Stimulated activated CD4-positive, alpha-beta T cell treated with anti-CD3 and anti-CD28 coated beads, Interleukin-2, amount 100 ng/mL, for 4 hours (primary cell): Measurements from ENCODE around the gene EML5.

Experiments
- DNase-seq: peaks from one replicate; pipeline ENCODE4 v3.0.0-alpha.2; 2020; ENCODE audit warnings: low read depth

EML5 gene

DNA sequence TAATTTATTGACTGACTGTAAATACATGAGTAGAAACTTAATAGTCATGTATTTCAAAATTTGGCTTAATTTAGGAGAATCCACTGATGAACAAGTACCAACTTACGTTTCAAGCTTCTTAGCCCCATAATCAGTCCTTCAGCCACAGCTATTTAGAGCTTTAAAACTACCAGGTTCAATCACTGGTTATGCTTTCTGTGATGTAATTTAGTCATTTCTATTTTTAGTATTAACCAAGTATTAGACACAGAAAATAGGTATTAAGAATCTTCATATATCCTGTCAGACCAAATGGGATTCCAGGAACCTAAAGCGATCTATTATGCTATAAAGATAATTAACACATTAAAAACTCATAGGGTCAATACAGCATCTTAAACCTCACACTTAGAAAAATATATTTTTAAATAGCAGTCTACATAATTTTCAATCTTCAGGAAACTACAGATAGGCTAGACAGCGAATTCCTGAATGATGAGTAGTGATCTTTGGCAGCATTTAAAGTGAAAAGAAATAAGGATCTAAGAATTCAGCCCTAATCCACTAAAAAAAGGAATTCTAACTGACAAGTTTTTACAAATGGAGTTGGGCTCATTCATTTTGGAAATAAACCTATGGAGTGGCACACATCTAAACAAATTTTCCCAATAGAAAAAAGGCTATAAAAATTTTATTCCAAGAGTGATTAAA is 178.4 kb downstream of the EML5 start:
- no peak for DNase-seq

DNA sequence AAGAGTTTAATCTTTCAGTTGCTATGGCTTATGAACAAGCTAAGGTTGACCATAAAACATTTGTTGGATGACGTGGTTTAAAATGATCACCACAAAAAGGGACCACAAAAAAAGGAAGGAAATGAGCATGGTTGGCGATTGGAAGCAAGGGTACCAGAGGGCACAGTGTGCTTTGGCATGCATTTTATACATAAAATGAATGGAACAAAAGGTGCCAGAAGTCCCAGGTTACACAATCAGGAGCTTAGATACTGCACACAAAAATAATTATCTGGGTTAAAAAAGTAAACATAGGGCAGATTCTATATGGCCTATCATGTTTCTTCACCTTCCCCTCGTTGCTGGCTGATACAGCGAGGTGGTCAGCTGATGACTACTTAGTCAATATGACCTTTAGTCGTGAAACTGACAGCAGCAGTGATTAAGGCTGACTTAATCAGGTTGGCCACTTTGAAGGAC is 179.2 kb downstream of the EML5 start:
- no peak for DNase-seq

DNA sequence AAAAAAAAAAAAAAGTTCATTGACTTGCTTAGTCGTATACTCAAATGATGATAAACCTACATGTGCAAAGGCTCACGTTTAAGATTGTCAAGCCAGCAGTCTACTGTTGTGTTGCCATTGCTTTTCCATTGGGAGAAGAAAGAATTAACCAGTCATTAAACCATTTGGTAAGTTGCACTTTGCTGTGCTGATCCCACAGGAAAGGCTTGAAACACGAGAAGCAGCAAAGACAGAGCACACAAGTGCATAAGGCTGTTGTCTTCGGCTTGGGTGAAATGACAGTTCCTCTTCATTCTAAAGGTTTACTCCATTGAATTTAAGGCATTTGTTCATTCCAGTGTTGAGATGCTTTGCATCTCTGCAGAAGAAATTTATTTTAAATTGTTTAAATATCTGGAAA is 179.8 kb downstream of the EML5 start:
- no peak for DNase-seq

DNA sequence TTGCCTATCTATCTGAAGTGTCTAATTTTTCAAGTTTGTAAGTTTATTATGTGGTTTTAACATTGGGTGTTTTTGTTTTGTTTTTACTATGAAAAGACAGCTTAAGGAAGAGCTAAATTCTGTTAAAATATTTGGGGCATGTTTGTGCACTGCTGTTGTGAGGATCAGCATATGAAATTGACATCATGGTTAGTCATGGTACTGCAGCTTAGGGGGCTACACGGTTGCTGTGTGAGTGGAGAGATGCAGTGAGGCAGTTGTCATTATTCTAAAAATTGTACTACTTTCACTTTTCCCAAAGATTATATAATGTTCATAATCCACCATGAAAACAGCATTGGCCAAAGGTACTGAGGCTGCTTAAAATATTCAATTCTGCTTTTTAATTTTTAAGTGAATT is 180.9 kb downstream of the EML5 start:
- DNase-seq = no peak

DNA sequence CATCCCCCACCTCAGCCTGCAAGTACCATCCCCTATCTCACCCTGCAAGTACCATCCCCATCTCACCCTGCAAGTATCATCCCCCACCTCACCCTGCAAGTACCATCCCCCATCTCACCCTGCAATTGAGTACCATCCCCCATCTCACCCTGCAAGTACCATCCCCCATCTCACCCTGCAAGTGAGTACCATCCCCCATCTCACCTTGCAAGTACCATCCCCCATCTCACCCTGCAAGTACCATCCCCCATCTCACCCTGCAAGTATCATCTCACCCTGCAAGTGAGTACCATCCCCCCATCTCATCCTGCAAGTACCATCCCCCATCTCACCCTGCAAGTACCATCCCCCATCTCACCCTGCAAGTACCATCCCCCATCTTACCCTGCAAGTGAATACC is 184.9 kb downstream of the EML5 start:
- DNase-seq = no peak

DNA sequence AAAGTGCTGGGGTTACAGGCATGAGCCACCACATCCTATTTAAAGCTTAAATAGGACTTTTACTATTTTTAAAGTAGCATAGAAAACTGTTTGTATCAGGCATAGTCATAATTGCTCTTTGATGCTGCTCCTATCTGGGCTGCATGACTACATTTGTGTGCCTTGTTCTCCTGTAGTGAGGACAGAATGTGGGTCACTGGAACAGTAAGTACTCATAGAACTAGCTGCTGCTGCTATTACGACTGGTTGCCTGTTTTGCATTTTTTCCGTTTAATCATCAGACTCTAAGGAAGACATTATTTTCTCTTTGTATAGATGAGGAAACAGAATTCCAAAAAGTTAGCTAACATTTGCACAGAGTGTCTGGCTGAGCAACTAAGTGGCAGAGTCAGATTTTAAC is 187.2 kb downstream of the EML5 start:
- no peak for DNase-seq

DNA sequence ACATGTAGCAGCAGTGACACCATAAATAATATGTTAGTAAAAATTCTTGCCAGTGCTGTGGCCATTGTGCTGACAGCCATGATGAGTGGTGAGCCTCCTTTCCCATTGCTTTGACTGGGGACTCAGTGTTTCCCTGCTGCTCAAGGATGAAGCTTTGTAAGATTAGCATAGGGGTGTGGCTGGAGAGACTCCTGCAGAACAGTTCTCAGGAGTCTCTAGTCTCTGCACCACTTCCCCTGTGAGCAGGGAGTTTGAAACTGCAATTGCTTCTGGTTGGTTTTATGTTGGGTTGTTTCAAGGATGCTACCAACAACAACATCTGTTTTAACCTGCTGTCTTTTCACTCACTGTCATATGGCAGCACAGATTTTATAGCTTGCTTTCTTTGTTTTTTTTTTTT is 188.5 kb downstream of the EML5 start:
- no peak for DNase-seq

DNA sequence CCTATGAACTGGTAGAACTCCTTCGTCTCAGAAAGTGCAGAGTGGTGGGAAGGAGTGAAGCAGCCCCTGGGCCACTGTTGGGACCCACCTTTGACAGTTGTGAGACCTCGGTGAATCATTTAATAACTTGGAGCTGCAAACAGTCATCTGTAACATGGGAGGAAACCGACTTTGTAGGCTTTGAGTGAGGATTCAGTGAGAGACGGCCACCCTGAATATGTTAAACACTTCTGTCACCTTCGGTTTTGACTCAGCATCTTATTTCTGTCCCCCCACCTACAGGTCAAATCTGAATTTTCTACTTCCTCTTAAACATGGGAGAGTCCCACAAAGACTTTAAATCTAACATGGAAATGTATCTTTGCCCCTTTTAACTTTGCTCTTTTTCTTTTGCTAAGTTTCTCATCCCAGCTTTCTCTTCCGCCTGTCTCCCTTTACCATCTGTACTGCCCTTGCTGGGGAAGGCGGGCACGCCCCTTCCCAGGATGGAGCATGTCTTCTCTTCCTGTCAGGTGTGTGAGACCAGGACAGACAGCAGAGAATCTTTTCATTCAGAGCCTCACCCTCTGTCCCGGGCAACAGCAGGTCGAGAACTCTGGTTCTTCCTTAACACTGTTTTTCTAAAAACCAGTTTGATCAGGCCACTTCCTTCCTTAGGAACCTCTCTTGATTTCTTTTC is 192.9 kb downstream of the EML5 start:
- no peak for DNase-seq

DNA sequence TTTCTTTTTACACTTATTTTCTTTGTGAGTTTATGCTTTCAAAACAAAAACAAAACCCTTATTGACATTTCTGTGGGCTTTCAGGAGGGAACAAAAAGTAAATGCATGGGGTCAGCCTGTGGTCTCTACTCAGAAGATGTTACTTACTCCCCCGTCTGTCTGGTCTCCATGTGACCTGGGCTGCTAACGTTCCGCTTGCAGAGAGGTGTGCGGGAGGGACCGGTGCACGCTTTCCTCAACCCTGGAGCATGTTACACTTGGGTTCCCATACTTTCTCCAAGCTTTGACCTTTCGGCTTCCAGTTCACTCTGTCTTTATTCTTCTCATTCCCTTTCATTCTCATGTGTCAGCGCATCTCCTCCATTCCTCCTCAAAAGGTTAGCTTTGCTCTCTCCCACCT is 193.4 kb downstream of the EML5 start:
- DNase-seq = no peak

DNA sequence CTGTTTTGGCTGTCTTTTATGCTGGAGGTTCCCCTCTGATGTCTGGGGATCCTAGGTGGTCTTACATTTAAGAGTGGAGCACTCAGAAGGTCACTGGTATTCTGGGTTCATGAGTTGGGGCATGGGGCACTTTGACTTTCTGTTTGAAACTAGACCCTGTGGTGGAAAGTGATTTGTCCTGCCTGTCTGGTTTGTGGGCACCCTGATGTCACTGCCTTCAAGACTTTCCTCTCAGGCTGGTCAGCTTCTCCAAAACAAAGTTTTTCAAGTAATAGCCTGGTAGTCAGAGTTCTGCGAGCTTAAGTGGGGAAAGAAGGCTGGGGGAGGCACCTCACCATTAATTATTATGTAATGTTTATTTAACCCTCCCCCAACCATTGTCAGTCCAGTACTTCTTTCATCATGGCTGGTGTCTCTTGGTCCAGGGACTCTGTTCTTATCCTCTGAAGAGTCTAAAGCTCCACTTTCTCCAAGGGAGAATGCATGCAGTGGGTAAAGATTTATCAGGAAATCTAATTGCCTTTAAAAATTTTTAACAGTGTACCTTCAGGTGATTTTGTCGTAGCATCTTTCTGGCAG is 194.6 kb downstream of the EML5 start:
- no peak for DNase-seq

DNA sequence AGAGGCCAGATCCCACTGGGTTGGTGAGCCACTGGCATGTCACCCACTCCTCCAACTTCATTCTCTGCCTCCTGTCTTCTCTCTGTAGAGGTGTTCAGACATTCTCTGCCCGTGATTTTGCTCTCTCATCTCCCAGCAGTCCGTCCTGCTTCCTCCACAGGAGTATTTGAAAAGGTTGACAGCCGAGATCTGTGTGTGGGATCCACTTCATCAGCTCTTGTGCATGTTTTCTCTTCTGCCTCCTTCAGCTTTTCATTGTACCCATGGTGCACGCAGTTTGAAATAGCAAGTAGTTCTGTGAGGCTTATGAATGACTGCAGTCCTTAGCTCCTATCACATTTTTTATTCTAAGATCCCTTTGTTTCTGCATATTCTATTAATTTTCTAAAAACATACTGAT is 195.2 kb downstream of the EML5 start:
- DNase-seq = no peak

DNA sequence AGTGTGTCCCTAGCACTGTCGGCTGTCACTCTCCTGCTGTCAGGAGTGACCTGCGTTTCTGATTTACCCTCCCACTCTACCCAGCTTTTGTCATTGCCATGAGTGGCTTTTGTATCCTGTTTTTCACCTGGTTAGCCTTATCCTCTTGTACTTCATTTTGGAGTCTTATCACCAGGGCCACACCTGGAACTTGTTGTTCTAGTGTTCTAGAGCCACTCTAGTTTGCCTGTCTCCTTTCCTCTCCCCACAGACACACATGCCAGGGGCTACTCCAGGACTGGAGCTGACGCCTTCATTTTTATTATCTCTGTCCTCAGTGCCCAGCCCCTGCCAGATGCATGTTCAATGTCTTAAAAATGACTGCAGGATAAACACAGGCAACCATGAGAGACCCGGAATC is 195.7 kb downstream of the EML5 start:
- DNase-seq = no peak

DNA sequence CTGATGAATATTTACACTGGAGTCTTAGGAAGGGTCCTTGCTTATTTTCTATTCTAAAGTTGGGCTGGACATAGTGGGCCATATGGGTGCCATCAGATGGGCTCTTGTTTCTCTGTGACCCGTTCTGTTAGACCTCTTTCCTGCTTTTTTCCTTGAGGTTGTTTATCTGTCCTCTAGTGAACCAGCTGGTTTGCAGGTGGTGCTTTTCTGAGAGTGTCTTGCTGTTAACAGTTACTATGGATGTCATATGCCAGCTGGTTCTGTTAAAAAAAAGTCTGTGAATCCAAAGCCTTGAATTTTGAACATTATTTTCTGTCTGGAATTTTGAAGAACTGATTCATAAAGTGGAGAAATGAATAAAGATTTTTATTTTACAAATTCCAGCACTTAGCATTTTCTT is 200.7 kb downstream of the EML5 start:
- no peak for DNase-seq

DNA sequence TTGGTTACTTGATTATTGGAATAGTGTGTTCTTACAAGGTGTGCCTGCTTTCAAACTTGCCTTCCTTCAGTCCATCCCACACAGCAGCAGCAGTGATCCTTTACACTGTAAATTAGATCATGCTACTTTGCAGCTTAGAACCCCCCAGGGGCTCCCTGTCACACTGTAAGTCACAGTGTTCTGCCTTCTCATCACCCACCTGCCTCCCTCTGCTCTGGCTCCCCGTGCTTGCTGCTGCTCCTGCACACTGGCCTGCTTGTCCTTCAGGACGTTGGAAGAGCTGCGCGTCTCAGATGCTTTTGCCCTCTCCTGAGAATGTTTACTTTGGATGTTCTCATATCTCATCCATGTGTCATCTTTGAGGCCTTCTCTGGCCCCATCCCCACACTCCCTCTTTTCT is 202.6 kb downstream of the EML5 start:
- DNase-seq = no peak

DNA sequence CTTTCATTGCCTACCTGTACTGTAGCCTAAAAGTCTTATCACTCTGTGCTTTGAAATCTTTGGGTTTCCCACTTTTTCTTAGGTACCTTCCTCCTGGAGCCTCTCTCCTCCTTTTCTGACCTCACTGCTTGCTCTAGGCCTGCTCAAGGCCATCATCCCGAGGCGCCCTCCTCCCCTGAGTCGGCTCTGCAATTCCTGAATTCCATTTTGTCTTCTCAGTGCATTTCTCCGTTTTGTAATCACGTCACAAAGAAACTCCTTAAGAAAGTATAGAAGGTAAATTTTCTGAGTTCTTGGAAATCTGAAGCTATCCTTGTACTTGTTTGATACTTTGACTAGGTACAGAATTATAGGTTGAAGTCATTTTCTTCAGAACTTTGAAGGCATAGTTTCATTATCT is 204.7 kb downstream of the EML5 start:
- no peak for DNase-seq

DNA sequence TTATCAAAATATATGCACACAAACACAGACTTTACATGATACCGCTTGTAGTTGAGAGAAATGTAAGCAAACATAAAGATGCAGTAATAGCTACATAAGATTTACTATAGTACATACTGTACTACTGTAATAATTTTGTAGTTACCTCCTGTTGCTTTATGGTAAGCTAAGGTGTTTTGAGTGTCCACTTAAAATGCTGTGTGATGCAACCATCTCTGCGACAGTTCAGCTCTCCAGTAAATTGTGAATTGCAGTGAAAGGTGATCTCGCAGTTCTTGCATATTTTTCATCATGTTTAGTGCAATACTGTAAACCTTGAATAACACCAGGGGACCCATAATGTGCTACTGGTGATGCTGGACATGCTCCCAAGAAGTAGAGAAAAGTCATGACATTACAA is 208.3 kb downstream of the EML5 start:
- DNase-seq = no peak

DNA sequence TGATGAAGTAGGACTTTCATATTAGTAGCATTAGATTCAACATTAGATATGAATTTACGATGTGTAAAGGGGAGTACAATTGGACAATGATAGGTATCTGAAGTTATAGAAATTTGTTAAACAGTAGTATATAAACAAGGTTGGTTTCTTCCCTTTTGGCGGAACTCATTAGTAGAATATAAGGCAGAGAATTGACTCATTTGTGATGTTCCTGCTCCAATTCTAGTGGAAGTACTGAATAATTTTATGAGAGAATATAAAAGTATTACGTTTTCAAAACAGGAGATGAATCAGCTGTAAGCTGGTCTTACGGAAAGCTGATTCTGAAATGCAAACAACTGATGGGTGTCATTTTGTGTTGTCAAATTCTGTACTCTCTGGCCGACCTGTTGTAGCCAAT is 216.5 kb downstream of the EML5 start:
- no peak for DNase-seq

DNA sequence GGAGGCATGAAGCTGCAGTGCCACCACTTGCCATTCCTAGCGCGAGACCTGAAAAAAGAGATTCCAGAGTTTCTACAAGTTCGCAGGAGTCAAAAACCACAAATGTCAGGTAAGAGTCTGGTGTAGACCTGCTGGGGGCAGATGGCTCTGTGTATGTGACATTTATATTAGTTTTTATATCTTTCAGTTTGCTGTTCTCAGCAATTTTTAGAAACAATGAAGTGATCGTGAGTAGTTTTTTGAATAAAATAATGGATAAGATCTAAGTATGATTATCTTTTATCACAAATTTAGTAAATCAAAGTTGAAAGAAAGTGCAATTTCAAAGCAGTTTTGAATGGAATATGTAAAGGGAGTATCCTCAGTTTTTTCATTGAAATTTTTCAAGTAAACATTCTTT is 220.6 kb downstream of the EML5 start:
- DNase-seq = no peak

DNA sequence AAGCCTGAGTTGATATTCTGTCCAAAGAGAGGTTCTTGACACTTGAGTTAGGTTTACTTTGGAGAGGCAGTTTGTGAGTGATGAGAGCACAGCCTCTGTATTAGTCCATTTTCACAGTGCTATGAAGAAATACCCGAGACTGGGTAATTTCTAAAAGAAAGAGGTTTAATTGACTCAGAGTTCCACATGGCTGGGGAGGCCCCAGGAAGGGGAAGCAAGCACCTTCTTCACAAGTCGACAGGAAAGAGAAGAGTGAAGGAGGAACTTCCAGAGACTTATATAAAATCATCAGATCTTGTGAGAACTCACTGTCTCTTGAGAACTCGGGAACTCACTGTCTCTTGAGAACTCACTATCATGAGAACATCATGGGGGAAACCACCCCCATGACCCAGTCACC is 224.6 kb downstream of the EML5 start:
- no peak for DNase-seq

DNA sequence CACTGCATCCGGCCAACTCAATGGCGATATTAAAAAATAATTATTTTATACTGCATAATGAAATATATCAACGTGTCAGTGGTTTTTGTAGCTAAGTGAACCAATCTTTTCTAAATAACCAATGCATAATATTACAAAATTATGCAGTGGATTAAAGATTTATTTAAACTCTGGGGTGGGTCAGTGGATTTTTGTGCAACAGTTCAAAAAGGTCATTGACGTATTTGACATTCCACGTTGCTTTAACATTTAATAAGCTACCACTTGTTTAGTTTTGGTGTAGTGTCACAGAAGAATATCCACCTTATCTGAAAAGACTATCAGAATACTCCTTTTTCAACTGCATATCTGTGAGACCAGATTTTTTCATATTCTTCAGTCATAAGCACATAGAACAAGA is 227.3 kb downstream of the EML5 start:
- DNase-seq = no peak

DNA sequence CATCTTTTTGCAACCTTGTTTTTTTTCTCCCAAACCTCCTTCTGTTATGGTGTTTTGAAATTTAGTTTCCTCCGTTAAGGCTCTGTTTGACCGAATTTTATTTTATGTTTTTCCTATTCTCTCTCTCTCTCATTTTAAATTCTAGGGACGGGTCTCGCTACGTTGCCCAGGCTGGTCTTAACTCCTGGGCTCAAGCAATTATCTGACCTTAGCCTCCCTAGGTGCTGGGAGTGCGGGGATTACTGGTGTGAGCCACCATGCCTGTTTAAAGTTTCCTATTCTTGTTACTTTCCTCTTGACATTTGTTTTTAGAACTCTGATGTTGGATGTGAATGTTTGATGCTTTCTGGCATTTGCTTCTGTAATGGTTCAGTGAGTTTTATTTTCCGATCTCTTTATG is 228.9 kb downstream of the EML5 start:
- DNase-seq = no peak

DNA sequence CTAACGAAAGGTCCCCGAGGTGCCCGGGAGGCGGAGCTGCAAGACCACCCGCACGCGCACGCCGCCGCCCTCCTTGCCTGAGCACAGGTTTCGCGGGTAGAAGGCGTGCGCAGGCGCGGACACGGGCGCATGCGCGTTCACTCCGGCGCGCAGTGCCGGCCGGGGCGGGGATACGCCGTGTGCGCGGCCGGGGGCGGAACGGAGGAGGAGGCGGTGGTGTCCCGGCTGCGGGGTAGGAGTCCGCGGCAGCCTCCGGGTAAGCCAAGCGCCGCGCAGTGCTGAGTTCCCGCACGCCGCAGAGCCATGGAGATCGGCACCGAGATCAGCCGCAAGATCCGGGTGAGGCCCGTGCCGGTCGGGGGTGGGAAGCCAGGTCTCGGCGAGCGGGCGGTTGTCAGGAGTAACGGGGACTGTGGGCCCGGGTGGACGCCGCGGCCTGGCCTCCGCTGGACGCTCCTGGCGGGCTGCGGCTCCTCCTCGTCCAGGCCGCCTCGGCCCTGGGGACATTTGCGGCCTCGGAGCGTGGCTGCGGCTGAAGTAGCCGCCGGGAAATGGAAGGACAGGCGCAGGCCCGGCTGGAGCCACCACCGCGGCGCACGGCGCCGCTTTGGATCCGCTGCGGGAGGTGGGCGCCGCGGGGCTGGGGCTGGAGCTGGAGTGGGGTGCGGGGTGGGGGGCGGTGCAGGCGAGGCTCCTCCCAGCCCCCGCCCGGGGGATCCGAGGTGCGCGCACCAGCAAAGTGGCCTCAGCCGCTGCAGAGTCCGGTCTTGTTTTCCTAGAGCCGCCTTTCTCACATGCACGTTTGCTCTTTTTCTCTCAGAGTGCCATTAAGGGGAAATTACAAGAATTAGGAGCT is 229.7 kb downstream of the EML5 start, which contains the start of gene ZC3H14:
ZC3H14 (plus strand) TSS at position 207 of the 856 bp plus-strand sequence; CDS start at position 304, 97 bp downstream.
- peak; percentile 82 for DNase-seq

DNA sequence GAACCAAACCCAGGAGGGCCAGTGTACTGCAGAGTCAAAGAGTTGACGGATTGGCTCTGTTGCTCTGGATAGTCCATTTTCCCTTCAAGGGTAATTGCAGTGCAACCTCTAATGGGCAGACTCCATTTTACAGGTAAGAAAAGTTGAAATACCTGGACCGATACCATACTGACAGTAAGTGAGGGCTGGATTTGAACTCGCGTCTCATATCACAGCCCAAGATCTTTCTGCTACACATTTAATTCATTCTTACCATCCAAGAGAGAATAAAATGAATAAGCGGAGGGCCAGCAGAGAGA is 230.3 kb downstream of the EML5 start:
- no peak for DNase-seq
